Kidney (tissue), 14 donors: Measurements from ENCODE around the gene ICA1L. TPM values are rescaled to one million over a fixed set of nuclear protein-coding genes. Genes with fewer than 3 reads are reported as not detected.

ENCODE experiments used
- DNase-seq, 5 donors: peaks; one replicate each; pipeline ENCODE4 v3.0.0-alpha.2; 2013 to 2020
- FAIRE-seq: peaks from 2 replicates; lab custom pipeline; 2012; peaks lifted over from hg19 to GRCh38; lab: Jason Lieb, UNC
- H3K27ac ChIP-seq, 2 donors: one replicate each; pipeline ENCODE4 v1.7.0; 2013; ENCODE audit warnings: low read depth in 2 of 2, low read length in 2 of 2, inconsistent platforms in 1 of 2
- H3K27me3 ChIP-seq: one replicate; pipeline ENCODE4 v1.7.1; 2013; ENCODE audit warnings: low read length, inconsistent platforms; ENCODE audit not compliant: control insufficient read depth, insufficient read depth
- H3K36me3 ChIP-seq, 3 donors: one replicate each; pipeline versions ENCODE4 v1.7.0 to v1.7.1; 2013; ENCODE audit warnings: low read length in 3 of 3, control low read depth in 1 of 3, inconsistent platforms in 1 of 3; ENCODE audit not compliant: insufficient read depth in 3 of 3, control insufficient read depth in 2 of 3
- H3K4me1 ChIP-seq, 3 donors: one replicate each; pipeline versions ENCODE4 v1.7.0 to v1.7.1; 2013; ENCODE audit warnings: low read length in 3 of 3, inconsistent platforms in 1 of 3, low read depth in 1 of 3; ENCODE audit not compliant: control insufficient read depth in 2 of 3, insufficient read depth in 2 of 3
- H3K4me3 ChIP-seq, 3 donors: one replicate each; pipeline versions ENCODE4 v1.7.0 to v1.8.1; 2013; ENCODE audit warnings: low read length in 3 of 3, control low read depth in 1 of 3, inconsistent platforms in 1 of 3
- H3K9ac ChIP-seq, 3 donors: one replicate each; pipeline versions ENCODE4 v1.7.0 to v1.7.1; 2013; ENCODE audit warnings: low read length in 3 of 3, control low read depth in 1 of 3, inconsistent platforms in 1 of 3
- H3K9me3 ChIP-seq, 3 donors: one replicate each; pipeline versions ENCODE4 v1.7.0 to v1.7.1; 2013; ENCODE audit warnings: low read length in 3 of 3, control low read depth in 1 of 3, inconsistent platforms in 1 of 3; ENCODE audit not compliant: control insufficient read depth in 2 of 3, insufficient read depth in 1 of 3
- CTCF ChIP-seq: IDR thresholded peaks from 3 replicates; pipeline ENCODE4 v1.5.1; 2012; ENCODE audit warnings: mild to moderate bottlenecking, moderate library complexity, borderline replicate concordance; ENCODE audit not compliant: insufficient read depth; ENCODE audit errors: extremely low read depth
- intact Hi-C: fragments of 100-400 bp; cut with DNase I; formaldehyde crosslinking; loops from one replicate; pipeline ENCODE4 v1.11.1; 2022
- polyA plus RNA-seq: library from polyadenylated mRNA; stranded (reverse); fragments of 350-450 nt; fragmentation: Illumina TruSeq; extraction: RNeasy Lipid Tissue Mini Kit (QIAGEN cat#74804); gene quantifications from one replicate; pipeline ENCODE4 v1.2.3, GENCODE V29; 2014; ENCODE audit warnings: low read depth, low replicate concordance; ENCODE audit not compliant: insufficient read depth
- total RNA-seq: library from RNA; stranded (reverse); fragmentation: NEBNext Ultra II Directional; extraction: Animal tissue kit (Norgen Biotek cat#: 25700); gene quantifications from one replicate; pipeline ENCODE4 v1.2.1, GENCODE V29; 2021
- donor health status: control.
- donor health status: control.
- donor health status: control.
- donor health status: control.
- donor health status: control.
- donor health status: DM: yes; HTN: yes; CAD: no.
- donor health status: Normal renal cell carcinoma (clear cell type).

ICA1L gene
- total and polyA plus RNA-seq, 2 donors from 2014 or later = 1.5 to 9.9 TPM

DNA sequence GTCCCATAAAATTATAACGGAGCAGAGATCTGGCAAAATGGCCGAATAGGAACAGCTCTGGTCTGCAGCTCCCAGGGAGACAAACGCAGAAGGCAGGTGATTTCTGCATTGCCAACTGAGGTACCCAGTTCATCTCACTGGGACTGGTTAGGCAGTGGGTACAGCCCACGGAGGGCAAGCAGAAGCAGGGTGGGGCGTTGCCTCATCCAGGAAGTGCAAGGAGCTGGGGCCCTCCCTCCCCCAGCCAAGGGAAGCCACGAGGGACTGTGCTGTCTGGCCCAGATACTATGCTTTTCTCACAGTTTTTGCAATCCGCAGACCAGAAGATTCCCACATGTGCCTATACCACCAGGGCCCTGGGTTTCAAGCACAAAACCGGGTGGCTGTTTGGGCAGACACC lies 22.8 kb downstream of the ICA1L start:
- no peaks in the 10 kb centered on the region for H3K27me3 ChIP-seq
- FAIRE-seq = no peak
- H3K36me3 ChIP-seq = no peaks in the 10 kb centered on the region

DNA sequence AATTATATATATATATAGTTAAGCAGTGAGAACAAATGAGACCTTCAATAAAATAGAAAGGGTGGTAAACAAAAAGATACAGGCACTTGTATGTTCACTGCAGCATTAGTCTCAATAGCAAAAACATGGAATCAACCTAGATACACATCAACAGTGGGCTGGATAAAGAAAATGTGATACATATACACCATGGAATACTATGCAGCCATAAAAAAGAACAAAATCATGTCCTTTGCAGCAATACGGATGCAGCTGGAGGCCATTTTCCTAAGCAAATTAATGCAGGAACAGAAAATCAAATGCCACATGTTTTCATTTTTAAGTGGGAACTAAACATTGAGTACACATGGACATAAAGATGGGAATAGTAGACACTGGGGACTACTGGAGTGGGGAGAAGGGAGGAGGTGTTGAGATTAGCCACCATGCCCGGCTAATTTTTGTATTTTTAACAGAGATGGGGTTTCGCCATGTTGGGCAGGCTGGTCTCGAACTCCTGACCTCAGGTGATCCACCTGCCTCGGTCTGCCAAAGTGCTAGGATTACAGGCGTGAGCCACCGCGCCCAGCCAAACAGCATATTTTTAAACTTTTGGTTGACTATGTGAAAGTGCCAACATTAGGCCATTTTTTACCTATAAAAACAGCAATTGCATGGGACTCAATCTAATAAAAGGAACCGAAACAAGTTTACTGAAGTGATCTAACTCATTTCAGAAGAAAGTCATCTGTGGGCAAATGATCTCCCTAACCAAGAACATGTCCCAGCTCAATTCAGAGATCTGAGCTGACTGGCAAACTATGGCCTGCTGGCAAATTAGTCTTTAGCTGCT lies 23.7 kb downstream of the ICA1L start:
- H3K27me3 ChIP-seq = no peaks in the 10 kb centered on the region
- no peak overlapping the region for H3K27ac ChIP-seq
- no peak overlapping the region for H3K9ac ChIP-seq
- FAIRE-seq (no peak), DNase-seq (no peak)
- intact Hi-C loops = no loop called here
- H3K36me3 ChIP-seq = no peaks in the 10 kb centered on the region
- peaks cover 0 to 3% (median 0%) of the 10 kb centered on the region in 3 donors for H3K9me3 ChIP-seq
- H3K4me3 ChIP-seq = no peak overlapping the region
- H3K4me1 ChIP-seq = no peaks in the 10 kb centered on the region
- TF ChIP-seq CTCF = no peak

More for the DNA sequence above, 22.8 kb downstream of the ICA1L start:
- Histone ChIP-seq H3K4me1 (no peaks in the 10 kb centered on the region), H3K9me3 (no peaks in the 10 kb centered on the region), H3K27ac (no peak overlapping the region), H3K4me3 (no peak overlapping the region), H3K9ac (no peak overlapping the region)
- DNase-seq = no peak
- no peak for TF ChIP-seq CTCF
- intact Hi-C loops = no loop called here

DNA sequence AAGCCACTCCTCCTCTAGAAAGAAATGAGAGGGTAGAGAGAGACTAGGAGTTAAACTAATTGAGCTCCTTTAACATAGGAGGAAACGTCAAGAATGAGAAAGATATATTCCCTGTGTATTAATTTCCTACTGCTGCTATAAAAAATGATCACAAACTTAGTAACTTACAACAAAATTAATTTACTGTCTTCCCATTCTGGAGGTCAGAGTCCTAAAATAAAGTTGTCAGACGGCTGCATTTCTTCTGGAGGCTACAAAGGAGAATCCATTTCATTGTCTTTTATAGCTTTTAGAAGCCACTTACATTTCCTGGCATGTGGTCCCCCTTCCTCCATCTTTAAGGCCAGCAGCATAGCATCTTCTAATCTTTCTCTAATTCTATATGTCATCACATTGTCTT lies 26.9 kb downstream of the ICA1L start:
- H3K27ac ChIP-seq = no peak overlapping the region
- peak in 2 of 5 donors; percentile 48 to 74 for DNase-seq
- FAIRE-seq = no peak

More for the DNA sequence above, 26.9 kb downstream of the ICA1L start:
- Histone ChIP-seq H3K27me3 (no peaks in the 10 kb centered on the region), H3K9ac (no peak overlapping the region), H3K36me3 (no peaks in the 10 kb centered on the region), H3K4me3 (no peak overlapping the region), H3K9me3 (peaks cover 0 to 3% (median 0%) of the 10 kb centered on the region in 3 donors), H3K4me1 (no peaks in the 10 kb centered on the region)
- intact Hi-C loops = no loop called here
- TF ChIP-seq CTCF = no peak
